Natural killer cell (primary cell): Measurements from ENCODE around the gene MYNN. TPM values are rescaled to one million over a fixed set of nuclear protein-coding genes. Genes with fewer than 3 reads are reported as not detected.

ENCODE experiments used
- ATAC-seq, 3 donors: fragments of 150-1000 bp in 2 of 3; fragments of 200-7000 bp in 1 of 3; cut with Tn5 transposase; 1 replicate in 1 of 3; 2 replicates in 2 of 3; pipeline ENCODE4 v1.10.0; 2021; ENCODE audit warnings: mild to moderate bottlenecking in 2 of 3, moderate library complexity in 2 of 3
- DNase-seq, 2 donors: peaks; one replicate each; pipeline versions ENCODE4 v3.0.0 to v3.0.0-alpha.2; 2013 to 2021; ENCODE audit warnings: mixed read lengths in 1 of 2
- H3K27ac ChIP-seq: one replicate; pipeline ENCODE4 v1.5.1; 2013; ENCODE audit warnings: mild to moderate bottlenecking, low read length
- H3K27me3 ChIP-seq: one replicate; pipeline ENCODE4 v1.6.1; 2013; ENCODE audit warnings: low read length; ENCODE audit not compliant: control insufficient read depth, insufficient read depth
- H3K36me3 ChIP-seq: one replicate; pipeline ENCODE4 v1.6.1; 2013; ENCODE audit warnings: low read length; ENCODE audit not compliant: control insufficient read depth, insufficient read depth
- H3K4me1 ChIP-seq: one replicate; pipeline ENCODE4 v1.6.1; 2013; ENCODE audit warnings: low read length; ENCODE audit not compliant: control insufficient read depth, insufficient read depth
- H3K4me3 ChIP-seq: one replicate; pipeline ENCODE4 v1.5.1; 2013; ENCODE audit warnings: low read length
- H3K9me3 ChIP-seq: one replicate; pipeline ENCODE4 v1.6.1; 2013; ENCODE audit warnings: low read length; ENCODE audit not compliant: control insufficient read depth, insufficient read depth
- H3K27ac Mint-ChIP-seq, 2 donors: one replicate each; pipeline ENCODE4 v1.8.0; 2022; ENCODE audit warnings: mild to moderate bottlenecking in 2 of 2, mixed read lengths in 2 of 2, moderate library complexity in 1 of 2
- H3K27me3 Mint-ChIP-seq, 2 donors: one replicate each; pipeline ENCODE4 v1.8.0; 2022; ENCODE audit warnings: low read depth in 2 of 2, mixed read lengths in 2 of 2
- H3K36me3 Mint-ChIP-seq: one replicate; pipeline ENCODE4 v1.8.0; 2022; ENCODE audit warnings: mixed read lengths
- H3K4me1 Mint-ChIP-seq, 2 donors: one replicate each; pipeline ENCODE4 v1.8.0; 2022; ENCODE audit warnings: mixed read lengths in 2 of 2
- H3K4me3 Mint-ChIP-seq: one replicate; pipeline ENCODE4 v1.8.0; 2022; ENCODE audit warnings: mild to moderate bottlenecking, moderate library complexity, mixed read lengths
- H3K9me3 Mint-ChIP-seq, 2 donors: one replicate each; pipeline ENCODE4 v1.8.0; 2022; ENCODE audit warnings: mixed read lengths in 2 of 2
- CTCF ChIP-seq: fragments of 200-600 bp; IDR thresholded peaks from one replicate; pipeline ENCODE4 v1.8.0; 2022; ENCODE audit warnings: antibody characterized with exemption
- WGBS: methylation state at CpG from one replicate; pipeline ENCODE4 v1.1.7; 2013; ENCODE audit warnings: missing lambda C conversion rate; ENCODE audit not compliant: insufficient coverage; 5-methylcytosine and 5-hydroxymethylcytosine counted together
- intact Hi-C: fragments of 100-400 bp; cut with micrococcal nuclease; formaldehyde crosslinking; loops from one replicate; pipeline ENCODE4 v1.14.2; 2022
- total RNA-seq, 4 donors: library from RNA; stranded (reverse); fragments of 120-200 nt in 1 of 4; gene quantifications; one replicate each; pipeline versions ENCODE4 v1.2.3 to v1.2.4, GENCODE V29; 2013 to 2022

Gene MYNN
- total RNA-seq, 3 donors from 2014 or later (not counting 1 experiment from before 2014, with no cell fraction given) = 19.5 to 29.9 (median 29.2) TPM

- H3K9me3 Mint-ChIP-seq = no peaks in the 10 kb centered on the region
- no peak overlapping the region for H3K27ac Mint-ChIP-seq
- no peaks in the 10 kb centered on the region for H3K36me3 ChIP-seq
- 77% methylated on average over 5 of the region's 5 CpGs for whole genome bisulfite sequencing
- no peak for TF ChIP-seq CTCF
- no peak overlapping the region for H3K4me3 Mint-ChIP-seq
- ATAC-seq (no peak), DNase-seq (no peak)
- no peaks in the 10 kb centered on the region for H3K4me1 Mint-ChIP-seq
- H3K4me1 ChIP-seq = peaks cover 4% of the 10 kb centered on the region
- intact Hi-C loops = no loop called here
- no peaks in the 10 kb centered on the region for H3K36me3 Mint-ChIP-seq
- peaks cover 13 to 33% of the 10 kb centered on the region in 2 donors for H3K27me3 Mint-ChIP-seq
- H3K9me3 ChIP-seq = no peaks in the 10 kb centered on the region
- no peak overlapping the region for H3K4me3 ChIP-seq
- no peaks in the 10 kb centered on the region for H3K27me3 ChIP-seq
- H3K27ac ChIP-seq = peak overlapping the region; percentile 61
Observed at GRCh38 chr3:169836078-169836941, 63.1 kb downstream of the MYNN start.

- no peak for DNase-seq
- Mint-ChIP-seq H3K9me3 (no peaks in the 10 kb centered on the region), H3K36me3 (no peaks in the 10 kb centered on the region), H3K4me3 (no peak overlapping the region), H3K27ac (no peak overlapping the region), H3K27me3 (peaks cover 15 to 36% of the 10 kb centered on the region in 2 donors), H3K4me1 (no peaks in the 10 kb centered on the region)
- H3K9me3 ChIP-seq = no peaks in the 10 kb centered on the region
- peaks cover 4% of the 10 kb centered on the region for H3K4me1 ChIP-seq
- no peak overlapping the region for H3K4me3 ChIP-seq
- no peak for TF ChIP-seq CTCF
- intact Hi-C loops = no loop called here
- no peaks in the 10 kb centered on the region for H3K36me3 ChIP-seq
- WGBS = 90% methylated on average over 3 of the region's 3 CpGs
- no peak for ATAC-seq
- H3K27me3 ChIP-seq = no peaks in the 10 kb centered on the region
- H3K27ac ChIP-seq = peak overlapping the region; percentile 61
Observed at GRCh38 chr3:169836942-169837275, 63.7 kb downstream of the MYNN start.

GRCh38 chr3:169838511-169839030 lies 65.4 kb downstream of the MYNN start:
- H3K36me3 ChIP-seq = no peaks in the 10 kb centered on the region
- no peak for TF ChIP-seq CTCF
- ATAC-seq (no peak), DNase-seq (no peak)
- no peak overlapping the region for H3K27ac ChIP-seq
- intact Hi-C loops = no loop called here
- Mint-ChIP-seq H3K4me1 (no peaks in the 10 kb centered on the region), H3K36me3 (no peaks in the 10 kb centered on the region), H3K27me3 (peaks cover 14 to 37% of the 10 kb centered on the region in 2 donors), H3K4me3 (no peak overlapping the region), H3K27ac (no peak overlapping the region), H3K9me3 (no peaks in the 10 kb centered on the region)
- H3K9me3 ChIP-seq = no peaks in the 10 kb centered on the region
- H3K27me3 ChIP-seq = no peaks in the 10 kb centered on the region
- no peak overlapping the region for H3K4me3 ChIP-seq
- WGBS = 100% methylated on average over 1 of the region's 1 CpG
- H3K4me1 ChIP-seq = peaks cover 4% of the 10 kb centered on the region

Other genes with a start within 250 kb of the MYNN start
- gene MECOM, start 109.7 kb upstream of the MYNN start, total RNA-seq = under 1 TPM in 1 of 3 donors, not detected in 2; 0.14 TPM
- 1 to 10 TPM in 2 of 3 donors, under 1 TPM in 1; 0.92 to 2.7 (median 1.3) TPM for gene TERC, start 8.3 kb upstream of the MYNN start, total RNA-seq
- under 1 TPM in 1 of 3 donors, not detected in 2; 0.68 TPM for gene ACTRT3, start 3.8 kb upstream of the MYNN start, total RNA-seq
- not detected for gene LRRIQ4, start 39.5 kb downstream of the MYNN start, total RNA-seq
- 1 to 10 TPM in 1 of 3 donors, under 1 TPM in 2; 0.45 to 1.0 (median 0.48) TPM for gene LRRC34, start 39.5 kb downstream of the MYNN start, total RNA-seq
- gene LRRC31, start 96.5 kb downstream of the MYNN start, total RNA-seq = not detected
- gene SAMD7, start 138.2 kb downstream of the MYNN start, total RNA-seq = not detected
- gene SEC62, start 193.4 kb downstream of the MYNN start, total RNA-seq = 10 to 100 TPM; 83.3 to 88.5 (median 86.6) TPM